Brain microvascular endothelial cell (primary cell): ENCODE data around the gene CDK5.

ENCODE experiments used
- DNase-seq: peaks from one replicate; pipeline ENCODE4 v3.0.0-alpha.2; 2020
- H3K27ac ChIP-seq: fragments of 250-450 bp; sonication (Bioruptor Pico); 2 replicates; pipeline ENCODE4 v1.5.1; 2020; ENCODE audit warnings: mild to moderate bottlenecking, moderate library complexity
- H3K27me3 ChIP-seq: fragments of 250-450 bp; sonication (Bioruptor Pico); replicated peaks from 2 replicates; pipeline ENCODE4 v1.5.1; 2020; ENCODE audit warnings: mild to moderate bottlenecking
- H3K36me3 ChIP-seq: fragments of 250-450 bp; sonication (Bioruptor Pico); replicated peaks from 2 replicates; pipeline ENCODE4 v1.5.1; 2020; ENCODE audit warnings: mild to moderate bottlenecking
- H3K4me3 ChIP-seq: 2 replicates; pipeline ENCODE4 v1.5.1; 2011; ENCODE audit warnings: low read depth, mild to moderate bottlenecking, control low read depth, low read length, moderate library complexity
- CTCF ChIP-seq: IDR thresholded peaks from 2 replicates; pipeline ENCODE4 v1.5.1; 2011; ENCODE audit warnings: low read depth, mild to moderate bottlenecking, moderate library complexity, low read length, control low read depth, inconsistent platforms; ENCODE audit errors: missing control alignments
- in situ Hi-C: cut with HindIII; loops from 2 replicates; pipeline ENCODE4 v1.10.0; 2017; ENCODE audit warnings: low sequenced_read_pairs, low pct_ligation_motif_present

Gene CDK5

GRCh38 chr7:151007469-151007898, 50.2 kb downstream of the CDK5 start:
- DNase-seq: no peak
- no peak overlapping the region for H3K27ac ChIP-seq
- H3K4me3 ChIP-seq: no peak overlapping the region
- no peaks in the 10 kb centered on the region for H3K36me3 ChIP-seq
- in situ Hi-C loops: no loop called here
- TF ChIP-seq CTCF: no peak
- peaks cover 2% of the 10 kb centered on the region for H3K27me3 ChIP-seq

- Histone ChIP-seq H3K27me3 (no peaks in the 10 kb centered on the region), H3K4me3 (no peak overlapping the region), H3K36me3 (no peaks in the 10 kb centered on the region), H3K27ac (no peak overlapping the region)
- in situ Hi-C loops: no loop called here
- no peak for TF ChIP-seq CTCF
- no peak for DNase-seq
Measured at GRCh38 chr7:151006590-151007300, 51.0 kb downstream of the CDK5 start.

- no peak overlapping the region for H3K4me3 ChIP-seq
- H3K27ac ChIP-seq: no peak overlapping the region
- TF ChIP-seq CTCF: no peak
- DNase-seq: no peak
- in situ Hi-C loops: no loop called here
- no peaks in the 10 kb centered on the region for H3K36me3 ChIP-seq
- no peaks in the 10 kb centered on the region for H3K27me3 ChIP-seq
Measured at GRCh38 chr7:151005566-151005965, 52.1 kb downstream of the CDK5 start.
